HG03175 (cell line): Measurements from ENCODE around the gene DIP2C.
"Not testable (repeated sequence)": the region's sequence is repeated elsewhere in the genome, so short reads cannot be mapped to it uniquely, and the experiment has no call there.

ENCODE experiments used
- ATAC-seq: cut with Tn5 transposase; IDR thresholded peaks from one replicate; pipeline ENCODE4 v1.9.1; 2021; ENCODE audit warnings: mild to moderate bottlenecking, moderate library complexity; ENCODE audit not compliant: unreplicated experiment

The DIP2C gene

DNA sequence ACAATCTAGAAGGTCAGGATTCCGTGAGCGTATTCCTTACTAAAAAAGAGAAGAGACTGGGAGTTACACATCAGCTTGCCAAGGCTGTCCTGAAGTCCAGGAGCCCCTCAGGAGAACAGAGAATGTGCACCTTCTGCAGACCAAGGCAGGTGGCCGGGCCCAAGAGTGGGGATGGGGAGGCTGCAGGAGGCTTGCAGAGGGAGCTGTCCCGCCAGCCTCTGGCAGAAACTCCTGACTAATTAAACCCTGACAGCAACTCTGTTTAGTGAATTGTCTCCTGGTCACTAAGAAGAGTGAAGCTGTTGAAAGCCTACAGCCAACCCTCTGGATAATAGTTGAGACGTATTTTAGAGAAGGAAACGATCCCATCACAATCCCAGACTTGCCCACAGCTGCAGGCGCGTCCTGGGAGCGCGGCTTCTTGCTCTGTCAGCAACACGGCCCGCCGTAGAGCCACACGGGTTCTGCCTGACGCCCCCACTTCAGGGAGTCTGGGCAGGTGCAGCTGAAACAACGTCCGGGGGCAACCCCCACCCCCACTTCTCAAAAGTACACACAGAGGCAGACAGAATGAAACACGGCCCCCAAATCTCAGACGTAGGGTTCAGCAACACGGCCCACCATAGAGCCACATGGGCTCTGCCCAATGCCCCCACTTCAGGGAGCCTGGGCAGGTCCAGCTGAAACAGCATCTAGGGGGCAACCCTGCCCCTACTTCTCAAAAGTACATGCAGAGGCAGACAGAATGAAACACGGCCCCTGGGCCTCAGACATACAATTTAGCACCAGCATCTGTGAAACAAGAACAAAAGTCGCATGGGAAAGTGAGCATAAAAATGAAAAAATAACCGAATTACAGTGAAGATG is 45.2 kb downstream of the DIP2C start:
- no peak for ATAC-seq

- no peak for ATAC-seq
These were observed 47.1 kb downstream of the DIP2C start for GRCh38 chr10:642186-642890.

DNA sequence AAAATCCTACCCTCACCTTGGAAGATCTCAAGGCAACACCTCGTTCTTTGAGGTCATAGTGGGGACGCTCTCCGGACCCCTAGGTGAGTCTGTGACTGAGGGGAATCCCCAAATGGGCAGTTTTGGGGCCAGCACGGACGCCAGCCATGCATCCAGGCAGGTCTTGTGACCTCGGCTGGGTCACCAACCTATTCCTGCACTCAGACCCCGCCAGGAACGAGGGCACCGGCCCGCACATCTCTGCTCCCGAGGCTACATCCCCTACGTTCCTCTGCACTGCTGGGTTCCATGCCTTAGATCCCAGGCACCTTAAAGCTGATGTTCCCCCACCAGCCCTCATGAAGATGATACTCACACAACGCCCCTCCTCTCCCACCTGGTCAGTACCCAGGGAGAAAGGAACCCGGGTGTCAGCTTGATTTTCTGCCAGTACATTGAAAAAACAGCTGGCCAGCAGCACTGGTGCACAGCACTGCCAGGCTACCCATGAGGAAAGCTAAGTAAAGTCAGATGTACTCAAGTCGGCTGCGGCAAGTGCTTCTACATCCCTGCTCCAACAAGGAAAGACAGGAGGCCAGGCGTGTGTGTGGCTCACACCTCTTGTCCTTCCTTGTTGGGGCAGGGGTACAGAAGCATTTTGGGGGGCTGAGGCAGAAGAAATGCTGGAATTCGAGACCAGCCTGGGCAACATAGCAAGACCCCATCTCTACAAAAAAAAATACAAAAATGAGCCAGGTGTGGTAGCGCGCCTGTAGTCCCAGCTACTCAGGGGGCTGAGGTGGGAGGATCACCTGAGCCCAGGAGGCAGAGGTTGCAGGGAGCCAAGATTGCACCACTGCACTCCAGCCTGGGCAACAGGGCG is 48.1 kb downstream of the DIP2C start:
- no peak for ATAC-seq

- no peak for ATAC-seq
These were observed 48.8 kb downstream of the DIP2C start for GRCh38 chr10:640673-641045.

DNA sequence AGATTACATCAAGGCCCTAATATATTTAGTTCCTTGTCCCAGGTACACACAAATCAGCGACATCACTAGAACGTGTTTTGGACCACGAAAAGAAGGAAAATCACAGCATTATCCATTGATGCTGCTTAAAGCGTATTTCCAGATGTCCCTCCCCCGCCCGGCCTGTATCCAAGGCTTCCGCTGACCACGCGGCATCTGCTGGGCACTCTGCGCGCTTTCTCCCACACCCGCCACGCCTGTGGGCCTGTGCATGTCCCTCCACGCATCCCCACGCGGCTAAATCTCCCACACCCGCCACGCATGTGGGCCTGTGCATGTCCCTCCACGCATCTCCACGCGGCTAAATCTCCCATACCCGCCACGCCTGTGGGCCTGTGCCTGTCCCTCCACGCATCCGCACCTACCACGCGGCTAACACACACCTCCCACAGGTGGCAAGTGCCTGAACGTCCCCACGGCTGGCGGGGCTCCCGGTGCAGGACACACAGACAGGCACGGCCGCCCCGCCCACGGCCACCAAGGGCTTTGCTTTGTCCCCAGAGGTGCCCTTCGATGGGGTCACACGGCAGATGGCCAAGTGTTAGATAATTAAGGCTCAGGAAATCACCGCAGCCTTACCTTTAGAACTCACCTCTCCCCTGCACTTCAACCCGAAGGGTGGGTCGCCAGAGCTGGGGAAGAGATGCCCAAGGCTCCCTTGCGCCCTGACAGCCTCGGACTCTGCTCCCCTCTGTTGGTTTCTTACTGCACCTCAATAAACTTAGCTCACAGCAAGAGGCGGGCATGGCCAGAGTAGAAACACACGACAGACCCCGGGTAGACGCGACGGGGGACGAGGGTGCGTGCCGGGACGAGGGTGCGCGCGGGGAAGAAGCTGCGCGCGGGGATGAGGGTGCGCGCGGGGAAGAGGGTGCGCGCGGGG is 49.5 kb downstream of the DIP2C start:
- no peak for ATAC-seq

GRCh38 chr10:639001-639750 is 50.3 kb downstream of the DIP2C start:
- no peak for ATAC-seq

GRCh38 chr10:637771-638195 is 51.7 kb downstream of the DIP2C start:
- ATAC-seq: no peak

GRCh38 chr10:637221-637620 is 52.2 kb downstream of the DIP2C start:
- ATAC-seq: no peak

- no peak for ATAC-seq
These were observed 52.7 kb downstream of the DIP2C start for GRCh38 chr10:636769-637168.

- no peak for ATAC-seq
These were observed 53.3 kb downstream of the DIP2C start for GRCh38 chr10:636016-636730.

- no peak for ATAC-seq
These were observed 54.2 kb downstream of the DIP2C start for GRCh38 chr10:635088-635861.

DNA sequence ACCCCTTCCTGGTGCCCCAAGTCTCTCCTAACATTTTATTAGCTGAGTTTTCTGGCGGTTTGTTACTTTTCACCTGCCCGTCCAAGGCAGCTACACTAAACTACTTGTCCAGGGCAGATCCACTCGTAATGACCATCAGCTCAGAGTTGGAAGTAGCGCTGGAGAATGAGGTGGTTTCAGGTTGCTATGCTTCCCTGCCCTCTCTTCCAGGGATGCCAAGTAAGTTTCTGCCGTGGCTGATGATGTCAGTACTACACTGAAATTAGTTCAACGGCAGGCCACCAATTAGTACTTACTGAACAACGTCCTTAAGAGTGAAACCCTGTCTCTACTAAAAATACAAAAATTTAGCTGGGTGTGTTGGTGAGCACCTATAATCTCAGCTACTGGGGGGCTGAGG is 55.2 kb downstream of the DIP2C start:
- ATAC-seq: no peak

DNA sequence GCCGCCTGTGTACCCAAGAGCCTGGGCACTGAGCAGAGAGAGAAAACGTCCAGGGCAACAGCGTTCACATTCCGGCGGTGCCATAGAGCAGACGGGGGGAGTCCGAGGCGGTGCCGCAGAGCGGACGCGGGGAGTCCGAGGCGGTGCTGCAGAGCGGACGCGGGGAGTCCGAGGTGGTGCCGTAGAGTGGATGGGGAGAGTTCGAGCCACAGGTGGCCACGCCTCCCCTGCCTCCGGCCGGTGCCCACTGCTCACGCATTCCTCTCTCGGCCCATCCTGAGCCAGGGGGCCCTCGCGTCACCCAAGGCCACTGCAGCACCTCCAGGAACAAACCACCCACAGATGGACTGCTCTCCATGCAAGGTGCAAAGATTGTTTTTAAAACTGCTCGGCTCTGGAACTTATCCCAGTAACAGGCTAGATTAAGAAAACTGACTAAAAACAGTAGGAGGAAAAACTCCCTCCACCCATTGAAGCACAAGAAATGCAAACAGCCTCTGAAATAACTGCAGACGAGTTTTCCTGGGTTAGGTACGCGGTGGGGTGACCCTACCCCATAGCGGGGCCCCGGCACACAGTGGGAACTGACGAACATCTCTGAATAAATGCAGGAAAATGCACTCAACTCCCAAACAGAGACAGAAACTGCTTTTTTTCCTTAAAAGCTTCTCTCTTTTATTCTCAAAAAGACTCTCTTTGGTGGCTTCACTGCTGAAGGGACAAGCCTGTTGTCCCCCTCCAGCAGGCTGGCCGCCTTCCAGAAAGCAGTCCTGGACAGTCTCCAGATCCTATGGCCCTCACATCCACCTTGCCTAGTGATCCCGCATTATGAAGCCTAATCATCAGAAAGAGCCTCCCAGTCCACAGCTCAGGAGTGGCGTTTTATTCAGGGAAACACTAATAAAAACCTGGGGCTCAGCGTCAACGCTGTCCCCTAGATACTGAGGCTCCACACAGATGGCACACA is 55.9 kb downstream of the DIP2C start:
- ATAC-seq: no peak

- not testable (repeated sequence) for ATAC-seq
These were observed 56.7 kb downstream of the DIP2C start for GRCh38 chr10:632807-633177.

DNA sequence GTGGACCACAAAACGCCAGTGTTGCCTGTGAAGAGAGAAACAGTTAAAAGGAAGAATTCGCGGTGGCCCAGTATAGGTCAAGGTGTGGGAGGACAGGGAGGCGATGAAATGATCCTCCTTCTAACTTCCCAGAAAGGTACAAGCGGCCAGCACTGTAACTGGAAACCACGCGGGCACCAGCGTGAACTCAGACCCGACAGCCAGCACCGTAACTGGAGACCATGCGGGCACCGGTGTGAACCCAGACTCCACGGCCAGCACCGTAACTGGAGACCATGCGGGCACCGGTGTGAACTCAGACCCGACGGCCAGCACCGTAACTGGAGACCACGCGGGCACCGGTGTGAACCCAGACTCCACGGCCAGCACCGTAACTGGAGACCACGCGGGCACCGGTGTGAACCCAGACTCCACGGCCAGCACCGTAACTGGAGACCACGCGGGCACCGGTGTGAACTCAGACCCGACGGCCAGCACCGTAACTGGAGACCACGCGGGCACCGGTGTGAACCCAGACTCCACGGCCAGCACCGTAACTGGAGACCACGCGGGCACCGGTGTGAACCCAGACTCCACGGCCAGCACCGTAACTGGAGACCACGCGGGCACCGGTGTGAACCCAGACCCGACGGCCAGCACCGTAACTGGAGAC is 57.2 kb downstream of the DIP2C start:
- not testable (repeated sequence) for ATAC-seq

GRCh38 chr10:631266-631665 is 58.2 kb downstream of the DIP2C start:
- ATAC-seq: no peak
